Pulmonary artery endothelial cell (primary cell): ENCODE results near the gene NKX1-2. TPM values are rescaled to one million over a fixed set of nuclear protein-coding genes. Genes with fewer than 3 reads are reported as not detected.

Experiments used
- DNase-seq: peaks from one replicate; pipeline ENCODE4 v3.0.0-alpha.2; 2011; ENCODE audit warnings: low read depth, low spot score
- total RNA-seq: library from RNA; depleted of rRNA; stranded (reverse); fragments of >200 nt; gene quantifications from 2 replicates; pipeline ENCODE4 v1.2.3, GENCODE V29; 2014

The NKX1-2 gene
- total RNA-seq, 1 donor from 2014 or later, result not detected

- DNase-seq, result no peak
Observed at GRCh38 chr10:124417895-124418725, 31.7 kb downstream of the NKX1-2 start.

- DNase-seq, result no peak
Observed at GRCh38 chr10:124416733-124417132, 33.1 kb downstream of the NKX1-2 start.

- DNase-seq, result no peak
Observed at GRCh38 chr10:124415210-124415609, 34.6 kb downstream of the NKX1-2 start.

GRCh38 chr10:124414076-124414475 is 35.8 kb downstream of the NKX1-2 start:
- DNase-seq, result no peak

- no peak for DNase-seq
Observed at GRCh38 chr10:124409696-124410095, 40.1 kb downstream of the NKX1-2 start.

- no peak for DNase-seq
Observed at GRCh38 chr10:124408357-124408756, 41.5 kb downstream of the NKX1-2 start.

- DNase-seq, result no peak
Observed at GRCh38 chr10:124407456-124407855, 42.4 kb downstream of the NKX1-2 start.

- DNase-seq, result peak; percentile 61
Observed at GRCh38 chr10:124403548-124403947, 46.3 kb downstream of the NKX1-2 start.

- DNase-seq, result no peak
Observed at GRCh38 chr10:124402273-124402672, 47.6 kb downstream of the NKX1-2 start.

- no peak for DNase-seq
Observed at GRCh38 chr10:124401633-124402032, 48.2 kb downstream of the NKX1-2 start.

Other genes with a start within 250 kb of the NKX1-2 start
- 145 and 147 TPM in 2 replicates for gene OAT, start 31.1 kb downstream of the NKX1-2 start, total RNA-seq
- gene LHPP, start 11.8 kb upstream of the NKX1-2 start, total RNA-seq, result 2.4 and 3.4 TPM in 2 replicates